ENCODE measurements around the gene GPATCH4.
A peak's percentile ranks its signal among the peaks of the same experiment; 100 is the strongest.
"Not testable (repeated sequence)": the region's sequence is repeated elsewhere in the genome, so short reads cannot be mapped to it uniquely, and the experiment has no call there.

Gene GPATCH4

DNA sequence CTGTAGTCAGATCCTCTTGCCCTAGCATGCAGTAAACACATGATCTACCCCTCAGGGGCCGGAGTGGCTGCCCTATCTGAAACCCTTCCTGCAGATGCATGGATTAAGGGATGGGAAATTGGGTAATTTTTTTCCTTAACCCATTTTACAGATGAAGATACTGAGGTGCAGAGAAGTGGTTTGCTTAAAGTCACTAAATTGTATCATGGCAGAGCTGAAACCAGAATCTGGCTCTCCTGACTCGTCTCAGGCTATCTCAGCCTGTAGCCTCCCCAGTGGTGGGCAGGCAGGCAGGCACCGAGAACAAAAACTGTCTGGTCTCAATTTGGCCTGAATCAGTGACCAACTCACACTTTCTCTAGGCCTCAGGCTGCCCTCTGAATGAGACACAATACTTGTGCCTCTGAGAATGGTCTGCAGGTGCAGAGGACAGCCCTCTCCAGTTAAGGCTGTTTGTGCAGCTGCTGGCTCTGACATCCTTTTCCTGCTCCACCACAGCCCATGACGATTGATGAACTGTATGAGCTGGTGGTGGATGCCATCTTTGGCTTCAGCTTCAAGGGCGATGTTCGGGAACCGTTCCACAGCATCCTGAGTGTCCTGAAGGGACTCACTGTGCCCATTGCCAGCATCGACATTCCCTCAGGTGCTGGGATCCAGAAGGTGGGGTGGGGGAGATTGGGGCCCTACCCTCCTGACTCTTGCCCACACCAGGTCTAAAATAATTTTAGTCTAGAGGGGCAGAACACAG lies 8.2 kb downstream of the GPATCH4 start:
- H3K9me3 ChIP-seq (ENCODE audit: control insufficient read depth, insufficient read depth, low read length): no peaks in the 10 kb centered on the region
- H3K4me3 ChIP-seq (ENCODE audit: low read depth, low read length): no peak overlapping the region
- H3K9ac ChIP-seq (ENCODE audit: low read depth, low read length): no peak overlapping the region
- no peaks in the 10 kb centered on the region for H3K27me3 ChIP-seq (ENCODE audit: control insufficient read depth, insufficient read depth, low read length)
- H3K4me1 ChIP-seq (ENCODE audit: control insufficient read depth, insufficient read depth, low read length): no peaks in the 10 kb centered on the region
- peaks cover 44% of the 10 kb centered on the region for H3K36me3 ChIP-seq (ENCODE audit: control insufficient read depth, insufficient read depth, low read length)

DNA sequence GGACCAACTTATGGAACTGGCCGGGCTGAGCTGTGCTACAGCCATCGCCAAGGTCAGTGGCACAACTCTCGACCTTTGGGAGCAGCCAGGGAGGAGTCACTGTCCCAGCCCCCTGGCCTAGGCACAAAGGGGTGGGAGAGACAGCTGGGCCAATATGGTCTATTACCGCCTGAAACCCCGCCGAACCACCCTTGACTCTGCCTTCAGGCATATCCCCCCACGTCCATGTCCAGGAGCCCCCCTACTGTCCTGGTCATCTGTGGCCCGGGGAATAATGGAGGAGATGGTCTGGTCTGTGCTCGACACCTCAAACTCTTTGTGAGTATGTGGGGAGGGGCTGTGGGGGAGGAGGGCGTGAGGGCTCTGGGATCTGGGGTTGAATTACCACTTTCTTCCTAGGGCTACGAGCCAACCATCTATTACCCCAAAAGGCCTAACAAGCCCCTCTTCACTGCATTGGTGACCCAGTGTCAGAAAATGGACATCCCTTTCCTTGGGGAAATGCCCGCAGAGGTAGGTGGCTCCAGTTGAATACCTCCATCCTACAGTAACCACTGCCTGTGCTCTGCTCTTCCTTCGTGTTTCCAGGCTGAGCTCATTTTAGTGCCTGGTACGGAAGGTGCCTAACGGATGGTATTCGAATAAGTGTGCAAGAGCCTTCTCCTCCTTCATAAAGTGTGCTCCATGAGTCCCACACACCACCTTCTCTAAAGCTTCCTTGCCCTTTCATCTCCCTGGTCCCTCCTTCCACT lies 8.9 kb downstream of the GPATCH4 start:
- H3K27me3 ChIP-seq (ENCODE audit: control insufficient read depth, insufficient read depth, low read length): no peaks in the 10 kb centered on the region
- H3K4me3 ChIP-seq (ENCODE audit: low read depth, low read length): peak overlapping the region; percentile 93
- H3K9me3 ChIP-seq (ENCODE audit: control insufficient read depth, insufficient read depth, low read length): no peaks in the 10 kb centered on the region
- H3K9ac ChIP-seq (ENCODE audit: low read depth, low read length): peak overlapping the region; percentile 88
- H3K36me3 ChIP-seq (ENCODE audit: control insufficient read depth, insufficient read depth, low read length): peaks cover 37% of the 10 kb centered on the region
- H3K4me1 ChIP-seq (ENCODE audit: control insufficient read depth, insufficient read depth, low read length): no peaks in the 10 kb centered on the region

DNA sequence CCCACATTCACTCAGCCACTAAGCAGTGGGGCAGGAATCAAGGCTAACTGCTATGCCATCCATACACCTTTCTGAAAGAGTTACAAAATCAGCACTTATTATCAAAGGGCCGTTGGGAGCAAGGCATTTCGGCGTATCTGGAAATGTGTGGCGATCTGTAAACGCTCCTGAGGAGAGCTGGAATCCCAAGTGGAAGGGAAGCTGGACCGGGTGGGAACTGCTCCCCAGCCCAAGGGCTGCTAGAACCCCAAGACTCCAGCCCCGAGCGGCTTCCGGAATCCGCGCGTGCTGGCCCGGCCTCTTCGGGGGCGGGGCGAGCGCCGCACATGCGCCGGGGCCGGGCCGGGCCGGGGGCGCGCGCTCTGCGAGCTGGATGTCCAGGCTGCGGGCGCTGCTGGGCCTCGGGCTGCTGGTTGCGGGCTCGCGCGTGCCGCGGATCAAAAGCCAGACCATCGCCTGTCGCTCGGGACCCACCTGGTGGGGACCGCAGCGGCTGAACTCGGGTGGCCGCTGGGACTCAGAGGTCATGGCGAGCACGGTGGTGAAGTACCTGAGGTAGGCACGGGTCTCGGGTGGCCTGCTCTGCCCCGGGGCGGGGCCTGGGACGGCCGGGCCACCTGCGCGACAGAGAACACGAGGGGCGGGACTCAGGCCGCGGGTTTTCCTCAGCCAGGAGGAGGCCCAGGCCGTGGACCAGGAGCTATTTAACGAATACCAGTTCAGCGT lies 9.7 kb downstream of the GPATCH4 start, which contains the start of gene NAXE:
TSS of gene NAXE (plus strand) at position 345 of the 726 bp plus-strand sequence. CDS start at position 374, 29 bp downstream.
- no peaks in the 10 kb centered on the region for H3K4me1 ChIP-seq (ENCODE audit: control insufficient read depth, insufficient read depth, low read length)
- H3K9ac ChIP-seq (ENCODE audit: low read depth, low read length): peak within 1 kb of the TSS; percentile 88
- H3K36me3 ChIP-seq (ENCODE audit: control insufficient read depth, insufficient read depth, low read length): peaks cover 32% of the 10 kb centered on the region

DNA sequence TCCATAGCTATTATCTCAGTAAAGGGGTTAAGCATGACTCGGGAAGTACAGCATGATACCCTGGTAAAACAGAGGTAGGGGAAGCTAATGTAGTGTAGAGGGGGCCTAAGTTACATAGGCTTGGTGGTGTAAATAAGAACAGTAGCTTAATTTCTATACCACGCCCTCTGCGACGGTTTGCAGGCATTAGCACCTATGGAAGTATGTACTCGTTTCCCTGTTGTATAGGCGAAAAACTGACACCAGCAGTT lies 10.2 kb downstream of the GPATCH4 start:
- H3K4me1 ChIP-seq (ENCODE audit: control insufficient read depth, insufficient read depth, low read length): no peaks in the 10 kb centered on the region
- no peaks in the 10 kb centered on the region for H3K9me3 ChIP-seq (ENCODE audit: control insufficient read depth, insufficient read depth, low read length)
- H3K27me3 ChIP-seq (ENCODE audit: control insufficient read depth, insufficient read depth, low read length): no peaks in the 10 kb centered on the region
- H3K4me3 ChIP-seq (ENCODE audit: low read depth, low read length): peak overlapping the region; percentile 93
- peak overlapping the region; percentile 74 for H3K9ac ChIP-seq (ENCODE audit: low read depth, low read length)
- H3K36me3 ChIP-seq (ENCODE audit: control insufficient read depth, insufficient read depth, low read length): peaks cover 29% of the 10 kb centered on the region

More for the DNA sequence above, 9.7 kb downstream of the GPATCH4 start, which contains the start of gene NAXE:
- Histone ChIP-seq H3K4me3 (ENCODE audit: low read depth, low read length) (peak within 1 kb of the TSS; percentile 93), H3K27me3 (ENCODE audit: control insufficient read depth, insufficient read depth, low read length) (no peaks in the 10 kb centered on the region), H3K9me3 (ENCODE audit: control insufficient read depth, insufficient read depth, low read length) (no peaks in the 10 kb centered on the region)

DNA sequence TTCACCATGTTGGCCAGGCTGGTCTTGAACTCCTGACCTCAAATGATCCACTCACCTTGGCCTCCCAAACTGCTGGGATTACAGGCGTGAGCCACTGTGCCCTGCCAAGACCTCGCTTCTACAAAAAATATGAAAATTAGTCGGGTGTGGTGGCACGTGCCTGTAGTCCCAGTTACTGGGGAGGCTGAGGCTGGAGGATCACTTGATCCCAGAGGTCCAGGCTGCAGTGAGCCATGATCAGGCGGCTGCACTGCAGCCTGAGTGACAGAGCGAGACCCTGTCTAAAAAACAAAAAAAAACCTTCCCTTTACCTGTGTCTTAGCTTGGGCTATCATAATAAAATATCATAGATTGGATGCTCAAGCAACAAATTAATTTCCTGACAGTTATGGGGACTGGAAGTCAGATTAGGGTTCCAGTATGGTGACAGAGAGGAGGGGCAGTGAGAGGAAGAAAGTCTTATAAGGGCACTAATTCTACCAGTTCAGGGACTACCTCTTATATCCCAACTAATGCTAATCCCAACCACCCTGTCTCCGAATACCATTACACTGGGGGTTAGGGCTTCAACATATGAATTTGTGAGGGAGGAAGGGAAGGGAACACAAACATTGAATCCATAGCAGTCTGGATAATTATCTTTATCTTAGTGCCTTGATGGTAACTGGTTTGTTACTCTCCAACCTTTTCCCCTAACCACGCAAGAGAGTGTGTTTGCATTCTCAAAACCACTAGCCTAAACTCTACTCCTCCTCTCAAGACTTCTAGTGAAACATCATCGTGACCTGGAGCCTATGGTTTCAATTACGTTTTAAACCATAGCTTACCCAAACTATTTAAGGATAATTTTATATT lies 10.7 kb downstream of the GPATCH4 start:
- no peaks in the 10 kb centered on the region for H3K9me3 ChIP-seq (ENCODE audit: control insufficient read depth, insufficient read depth, low read length)
- H3K9ac ChIP-seq (ENCODE audit: low read depth, low read length): no peak overlapping the region
- H3K27me3 ChIP-seq (ENCODE audit: control insufficient read depth, insufficient read depth, low read length): peaks cover under 1% of the 10 kb centered on the region
- H3K4me1 ChIP-seq (ENCODE audit: control insufficient read depth, insufficient read depth, low read length): no peaks in the 10 kb centered on the region
- H3K36me3 ChIP-seq (ENCODE audit: control insufficient read depth, insufficient read depth, low read length): peaks cover 24% of the 10 kb centered on the region
- H3K4me3 ChIP-seq (ENCODE audit: low read depth, low read length): peak overlapping the region; percentile 93

DNA sequence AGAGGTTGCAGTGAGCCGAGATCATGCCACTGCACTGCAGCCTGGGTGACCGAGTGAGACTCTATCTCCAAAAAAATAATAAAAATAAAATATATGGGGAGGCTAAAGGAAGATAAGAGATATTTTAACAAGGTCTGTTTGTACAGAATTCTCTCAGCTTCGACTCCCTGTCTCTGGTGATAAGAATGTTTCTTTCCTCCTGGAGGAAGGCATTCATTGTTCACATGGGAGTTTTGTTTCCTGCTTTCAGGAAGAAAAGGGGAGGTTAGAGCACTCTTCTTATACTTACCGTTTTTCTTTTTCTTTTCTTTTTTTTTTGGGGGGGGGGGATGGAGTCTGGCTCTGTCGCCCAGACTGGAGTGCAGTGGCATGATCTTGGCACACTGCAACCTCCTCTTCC lies 11.7 kb downstream of the GPATCH4 start:
- Histone ChIP-seq H3K36me3 (ENCODE audit: control insufficient read depth, insufficient read depth, low read length) (peaks cover 14% of the 10 kb centered on the region), H3K4me3 (ENCODE audit: low read depth, low read length) (no peak overlapping the region), H3K9ac (ENCODE audit: low read depth, low read length) (no peak overlapping the region), H3K4me1 (ENCODE audit: control insufficient read depth, insufficient read depth, low read length) (peaks cover under 1% of the 10 kb centered on the region), H3K9me3 (ENCODE audit: control insufficient read depth, insufficient read depth, low read length) (no peaks in the 10 kb centered on the region), H3K27me3 (ENCODE audit: control insufficient read depth, insufficient read depth, low read length) (peaks cover 3% of the 10 kb centered on the region)

DNA sequence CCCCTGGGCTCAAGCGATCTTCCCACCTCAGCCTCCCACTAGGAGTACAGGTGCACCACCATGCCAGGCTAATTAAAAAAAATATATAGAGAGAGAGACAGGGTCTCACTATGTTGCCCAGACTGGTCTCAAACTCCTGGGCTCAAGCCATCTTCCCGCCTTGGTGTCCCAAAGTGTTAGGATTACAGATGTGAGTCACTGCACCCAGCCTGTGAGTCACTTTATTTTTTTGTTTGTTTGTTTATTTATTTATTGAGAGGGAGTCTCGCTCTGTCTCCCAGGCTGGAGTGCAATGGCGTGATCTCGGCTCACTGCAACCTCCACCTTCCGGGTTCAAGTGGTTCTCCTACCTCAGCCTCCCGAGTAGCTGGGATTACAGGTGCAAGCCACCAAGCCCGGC lies 13.4 kb downstream of the GPATCH4 start:
- not testable (repeated sequence) for H3K9ac ChIP-seq (ENCODE audit: low read depth, low read length); H3K27me3 ChIP-seq (ENCODE audit: control insufficient read depth, insufficient read depth, low read length); H3K4me3 ChIP-seq (ENCODE audit: low read depth, low read length); H3K4me1 ChIP-seq (ENCODE audit: control insufficient read depth, insufficient read depth, low read length); H3K9me3 ChIP-seq (ENCODE audit: control insufficient read depth, insufficient read depth, low read length); H3K36me3 ChIP-seq (ENCODE audit: control insufficient read depth, insufficient read depth, low read length)

DNA sequence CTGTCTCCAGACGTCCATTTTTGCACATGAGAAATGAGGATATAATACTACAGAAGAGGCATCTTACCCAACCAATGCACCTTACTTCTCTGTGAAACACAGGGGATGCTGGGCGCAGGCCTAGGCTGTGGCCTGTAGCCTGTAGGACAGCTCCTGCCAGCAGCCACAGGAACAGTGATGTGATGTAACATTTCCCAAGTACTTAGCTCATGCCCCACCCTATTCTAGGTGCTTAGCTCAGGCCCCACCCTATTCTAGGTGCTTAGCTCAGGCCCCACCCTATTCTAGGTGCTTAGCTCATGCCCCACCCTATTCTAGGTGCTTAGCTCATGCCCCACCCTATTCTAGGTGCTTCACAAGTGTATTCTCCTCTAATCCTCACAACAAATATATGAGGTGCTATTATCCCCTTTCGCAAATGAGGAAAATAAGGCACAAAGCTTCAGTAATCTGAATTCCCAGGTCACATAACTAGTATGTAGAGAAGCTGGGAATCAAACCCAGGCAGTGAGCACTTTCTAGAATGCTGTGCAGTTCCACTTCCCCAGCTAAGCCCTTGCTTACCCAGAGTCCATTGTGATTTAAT lies 14.3 kb downstream of the GPATCH4 start:
- H3K9me3 ChIP-seq (ENCODE audit: control insufficient read depth, insufficient read depth, low read length): no peaks in the 10 kb centered on the region
- H3K36me3 ChIP-seq (ENCODE audit: control insufficient read depth, insufficient read depth, low read length): no peaks in the 10 kb centered on the region
- H3K27me3 ChIP-seq (ENCODE audit: control insufficient read depth, insufficient read depth, low read length): peaks cover 3% of the 10 kb centered on the region
- peaks cover 8% of the 10 kb centered on the region for H3K4me1 ChIP-seq (ENCODE audit: control insufficient read depth, insufficient read depth, low read length)
- H3K9ac ChIP-seq (ENCODE audit: low read depth, low read length): no peak overlapping the region
- H3K4me3 ChIP-seq (ENCODE audit: low read depth, low read length): no peak overlapping the region

DNA sequence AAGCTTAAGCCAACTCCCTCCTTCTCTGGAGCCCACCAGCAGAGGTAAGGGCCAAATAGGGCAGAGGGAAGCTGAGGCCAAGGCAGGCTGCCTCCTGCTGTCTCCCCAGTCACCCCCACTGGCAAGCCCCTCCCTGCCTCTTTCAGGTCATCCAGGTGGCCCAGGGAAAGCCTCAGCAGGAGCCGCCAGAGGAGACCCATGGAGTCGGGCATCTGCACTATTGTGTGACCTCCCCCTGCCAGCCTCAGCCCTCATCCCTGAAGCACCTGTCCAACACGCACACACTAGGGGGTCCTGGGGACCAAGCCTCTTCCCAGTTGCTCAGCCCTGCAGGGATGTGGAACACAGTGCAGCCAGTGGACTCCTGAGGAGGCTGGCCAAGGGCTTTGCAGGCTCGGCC lies 15.0 kb downstream of the GPATCH4 start:
- H3K9me3 ChIP-seq (ENCODE audit: control insufficient read depth, insufficient read depth, low read length): no peaks in the 10 kb centered on the region
- H3K27me3 ChIP-seq (ENCODE audit: control insufficient read depth, insufficient read depth, low read length): peaks cover 3% of the 10 kb centered on the region
- no peaks in the 10 kb centered on the region for H3K36me3 ChIP-seq (ENCODE audit: control insufficient read depth, insufficient read depth, low read length)
- no peak overlapping the region for H3K4me3 ChIP-seq (ENCODE audit: low read depth, low read length)
- H3K4me1 ChIP-seq (ENCODE audit: control insufficient read depth, insufficient read depth, low read length): peaks cover 8% of the 10 kb centered on the region
- H3K9ac ChIP-seq (ENCODE audit: low read depth, low read length): no peak overlapping the region

DNA sequence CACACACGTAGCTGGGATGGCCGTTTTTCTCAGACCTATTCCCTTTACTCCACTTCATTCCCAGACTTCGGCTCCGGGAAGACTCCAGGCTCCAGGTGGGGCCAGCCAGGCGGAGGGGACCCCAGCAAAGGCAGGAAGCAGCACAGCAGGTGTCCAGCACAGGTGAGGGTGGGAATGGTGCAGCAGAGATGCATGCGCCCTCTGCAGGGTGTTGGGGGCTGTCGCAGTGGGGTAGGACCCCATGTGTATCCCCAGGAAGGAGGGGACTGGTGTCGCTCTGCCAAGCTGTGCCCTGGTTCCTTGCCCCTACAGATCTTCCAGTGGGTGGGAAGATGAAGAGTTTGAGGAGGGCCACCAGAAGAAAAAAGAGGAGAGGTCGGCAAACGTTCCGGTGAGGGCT lies 16.5 kb downstream of the GPATCH4 start:
- H3K9me3 ChIP-seq (ENCODE audit: control insufficient read depth, insufficient read depth, low read length): no peaks in the 10 kb centered on the region
- peak overlapping the region; percentile 15 for H3K4me3 ChIP-seq (ENCODE audit: low read depth, low read length)
- H3K36me3 ChIP-seq (ENCODE audit: control insufficient read depth, insufficient read depth, low read length): no peaks in the 10 kb centered on the region
- H3K27me3 ChIP-seq (ENCODE audit: control insufficient read depth, insufficient read depth, low read length): peaks cover 3% of the 10 kb centered on the region
- peak overlapping the region; percentile 26 for H3K9ac ChIP-seq (ENCODE audit: low read depth, low read length)
- peaks cover 8% of the 10 kb centered on the region for H3K4me1 ChIP-seq (ENCODE audit: control insufficient read depth, insufficient read depth, low read length)

Measured in iPS-15b (cell line).